HG02885 (cell line): ENCODE data around the gene LARP4B.

Experiments
- ATAC-seq: cut with Tn5 transposase; IDR thresholded peaks from one replicate; pipeline ENCODE4 v1.9.1; 2021; ENCODE audit warnings: mild to moderate bottlenecking; ENCODE audit not compliant: unreplicated experiment, poor library complexity

Gene LARP4B

GRCh38 chr10:843703-844102 lies 87.8 kb downstream of the LARP4B start:
- ATAC-seq: no peak

GRCh38 chr10:842795-843194 lies 88.7 kb downstream of the LARP4B start:
- no peak for ATAC-seq

GRCh38 chr10:841535-841934 lies 90.0 kb downstream of the LARP4B start:
- ATAC-seq: no peak

GRCh38 chr10:839550-840205 lies 91.8 kb downstream of the LARP4B start:
- no peak for ATAC-seq

GRCh38 chr10:836782-837181 lies 94.7 kb downstream of the LARP4B start:
- no peak for ATAC-seq

- no peak for ATAC-seq
Measured at GRCh38 chr10:834493-834892, 97.0 kb downstream of the LARP4B start.

GRCh38 chr10:829241-829640 lies 102.3 kb downstream of the LARP4B start:
- ATAC-seq: no peak

- ATAC-seq: no peak
Measured at GRCh38 chr10:828191-828590, 103.3 kb downstream of the LARP4B start.

- no peak for ATAC-seq
Measured at GRCh38 chr10:824946-825345, 106.6 kb downstream of the LARP4B start.

GRCh38 chr10:824497-824896 lies 107.0 kb downstream of the LARP4B start:
- ATAC-seq: no peak

GRCh38 chr10:822661-823367 lies 108.7 kb downstream of the LARP4B start:
- peak; percentile 59 for ATAC-seq

GRCh38 chr10:822197-822596 lies 109.3 kb downstream of the LARP4B start:
- no peak for ATAC-seq

- no peak for ATAC-seq
Measured at GRCh38 chr10:821322-821721, 110.2 kb downstream of the LARP4B start.

GRCh38 chr10:819816-820215 lies 111.7 kb downstream of the LARP4B start:
- ATAC-seq: no peak

GRCh38 chr10:819326-819725 lies 112.2 kb downstream of the LARP4B start:
- no peak for ATAC-seq

- no peak for ATAC-seq
Measured at GRCh38 chr10:818526-819220, 112.8 kb downstream of the LARP4B start.

GRCh38 chr10:818010-818409 lies 113.5 kb downstream of the LARP4B start:
- no peak for ATAC-seq

GRCh38 chr10:817371-817770 lies 114.1 kb downstream of the LARP4B start:
- no peak for ATAC-seq

- no peak for ATAC-seq
Measured at GRCh38 chr10:816958-817357, 114.5 kb downstream of the LARP4B start.

- no peak for ATAC-seq
Measured at GRCh38 chr10:816091-816477, 115.4 kb downstream of the LARP4B start.

- no peak for ATAC-seq
Measured at GRCh38 chr10:815338-816090, 116.0 kb downstream of the LARP4B start.
